HEK293 (cell line): Measurements from ENCODE around the gene MOB3C.

Experiments used
- CTCF ChIA-PET: fragments of 350-600 bp; formaldehyde crosslinking; extraction: SDS; loops from one replicate; lab custom pipeline; 2021; ENCODE audit warnings: antibody characterized with exemption; lab: Yijun Ruan, JAX
- POLR2A ChIA-PET: fragments of 300-600 bp; formaldehyde crosslinking; extraction: SDS; loops from one replicate; lab custom pipeline; 2020; ENCODE audit warnings: antibody characterized with exemption, inconsistent platforms; lab: Yijun Ruan, JAX
- H3K27ac ChIP-seq: fragments of 200-500 bp; sonication (Bioruptor generic); 2 replicates; pipeline ENCODE4 v1.5.1; 2014; ENCODE audit warnings: low read depth, low read length, control low read depth, inconsistent platforms; ENCODE audit errors: extremely low read depth
- H3K36me3 ChIP-seq, 2 experiments: fragments of 200-500 bp in 1 of 2; sonication (Bioruptor generic) in 1 of 2; 1 replicate in 1 of 2; 2 replicates in 1 of 2; pipeline ENCODE4 v1.5.1; 2014 to 2017; ENCODE audit warnings: inconsistent platforms in 2 of 2, low read length in 2 of 2; ENCODE audit not compliant: control insufficient read depth in 2 of 2, insufficient read depth in 1 of 2
- H3K4me1 ChIP-seq: fragments of 200-500 bp; sonication (Bioruptor generic); 2 replicates; pipeline ENCODE4 v1.5.1; 2014; ENCODE audit warnings: mild to moderate bottlenecking, low read length, inconsistent platforms; ENCODE audit not compliant: control insufficient read depth, insufficient read depth
- H3K4me3 ChIP-seq: 2 replicates; pipeline ENCODE4 v1.5.1; 2011; ENCODE audit warnings: low read depth, mild to moderate bottlenecking, control low read depth, low read length, moderate library complexity
- H3K9me3 ChIP-seq: fragments of 200-500 bp; sonication (Bioruptor generic); 2 replicates; pipeline ENCODE4 v1.5.1; 2014; ENCODE audit warnings: low read depth, low read length, inconsistent platforms; ENCODE audit not compliant: control insufficient read depth, insufficient read depth
- CTCF ChIP-seq: fragments of 450-650 bp; formaldehyde crosslinking; IDR thresholded peaks from 2 replicates; pipeline ENCODE4 v1.5.1; 2016; ENCODE audit warnings: missing biosample characterization, missing genetic modification characterization
- EGR2 ChIP-seq: fragments of 450-650 bp; formaldehyde crosslinking; IDR thresholded peaks from 2 replicates; pipeline ENCODE4 v1.5.1; 2016; ENCODE audit warnings: low read depth, missing biosample characterization, missing genetic modification characterization
- GLIS1 ChIP-seq: fragments of 450-650 bp; formaldehyde crosslinking; IDR thresholded peaks from 2 replicates; pipeline ENCODE4 v1.5.1; 2016; ENCODE audit warnings: missing biosample characterization, missing genetic modification characterization
- GLIS2 ChIP-seq: fragments of 450-650 bp; formaldehyde crosslinking; IDR thresholded peaks from 2 replicates; pipeline ENCODE4 v1.5.1; 2016; ENCODE audit warnings: missing biosample characterization, missing genetic modification characterization
- KLF10 ChIP-seq: fragments of 450-650 bp; IDR thresholded peaks from 2 replicates; pipeline ENCODE4 v1.5.1; 2018; ENCODE audit warnings: missing biosample characterization, mild to moderate bottlenecking, missing genetic modification characterization
- KLF16 ChIP-seq: fragments of 450-650 bp; formaldehyde crosslinking; IDR thresholded peaks from 2 replicates; pipeline ENCODE4 v1.5.1; 2017; ENCODE audit warnings: missing biosample characterization, missing genetic modification characterization
- KLF8 ChIP-seq: fragments of 450-650 bp; formaldehyde crosslinking; IDR thresholded peaks from 2 replicates; pipeline ENCODE4 v1.5.1; 2016; ENCODE audit warnings: missing biosample characterization, missing genetic modification characterization
- SP2 ChIP-seq: fragments of 450-650 bp; formaldehyde crosslinking; IDR thresholded peaks from 2 replicates; pipeline ENCODE4 v1.5.1; 2016; ENCODE audit warnings: missing biosample characterization, missing genetic modification characterization
- SP3 ChIP-seq: fragments of 450-650 bp; formaldehyde crosslinking; IDR thresholded peaks from 2 replicates; pipeline ENCODE4 v1.5.1; 2016; ENCODE audit warnings: missing biosample characterization, missing genetic modification characterization
- ZBTB6 ChIP-seq: fragments of 450-650 bp; formaldehyde crosslinking; IDR thresholded peaks from 2 replicates; pipeline ENCODE4 v1.5.1; 2017; ENCODE audit warnings: missing biosample characterization, missing genetic modification characterization
- ZFHX2 ChIP-seq: fragments of 450-650 bp; formaldehyde crosslinking; conservative IDR thresholded peaks from 2 replicates; pipeline ENCODE4 v1.5.1; 2016; ENCODE audit warnings: missing biosample characterization, missing genetic modification characterization
- ZNF335 ChIP-seq: fragments of 450-650 bp; formaldehyde crosslinking; conservative IDR thresholded peaks from 2 replicates; pipeline ENCODE4 v1.5.1; 2016; ENCODE audit warnings: missing biosample characterization, missing genetic modification characterization
- ZNF354C ChIP-seq: fragments of 450-650 bp; formaldehyde crosslinking; IDR thresholded peaks from 2 replicates; pipeline ENCODE4 v1.5.1; 2016; ENCODE audit warnings: missing biosample characterization, missing genetic modification characterization, low read depth, borderline replicate concordance
- ZNF37A ChIP-seq: fragments of 450-650 bp; IDR thresholded peaks from 2 replicates; pipeline ENCODE4 v1.5.1; 2018; ENCODE audit warnings: missing biosample characterization, missing genetic modification characterization
- ZNF473 ChIP-seq: fragments of 450-650 bp; formaldehyde crosslinking; IDR thresholded peaks from 2 replicates; pipeline ENCODE4 v1.5.1; 2017; ENCODE audit warnings: missing biosample characterization, missing genetic modification characterization
- ZNF561 ChIP-seq: fragments of 450-650 bp; IDR thresholded peaks from 2 replicates; pipeline ENCODE4 v1.5.1; 2018; ENCODE audit warnings: missing biosample characterization, missing genetic modification characterization, borderline replicate concordance
- ZNF600 ChIP-seq: fragments of 450-650 bp; formaldehyde crosslinking; IDR thresholded peaks from 2 replicates; pipeline ENCODE4 v1.5.1; 2016; ENCODE audit warnings: missing biosample characterization, missing genetic modification characterization
- ZNF654 ChIP-seq: fragments of 450-650 bp; formaldehyde crosslinking; IDR thresholded peaks from 2 replicates; pipeline ENCODE4 v1.5.1; 2016; ENCODE audit warnings: low read depth, missing biosample characterization, missing genetic modification characterization
- ZSCAN18 ChIP-seq: fragments of 450-650 bp; formaldehyde crosslinking; IDR thresholded peaks from 2 replicates; pipeline ENCODE4 v1.5.1; 2016; ENCODE audit warnings: missing biosample characterization, missing genetic modification characterization
- ZSCAN30 ChIP-seq: fragments of 450-650 bp; IDR thresholded peaks from 2 replicates; pipeline ENCODE4 v1.5.1; 2018; ENCODE audit warnings: missing biosample characterization, mild to moderate bottlenecking, missing genetic modification characterization, moderate library complexity
- ZXDB ChIP-seq: fragments of 450-650 bp; formaldehyde crosslinking; IDR thresholded peaks from 2 replicates; pipeline ENCODE4 v1.5.1; 2016; ENCODE audit warnings: missing biosample characterization, missing genetic modification characterization
- TF ChIP-seq, protein P1 (sequence below): fragments of 450-650 bp; formaldehyde crosslinking; IDR thresholded peaks from 2 replicates; pipeline ENCODE4 v1.5.1; 2016; ENCODE audit warnings: missing biosample characterization, missing genetic modification characterization
- TF ChIP-seq, protein P2 (sequence below): fragments of 450-650 bp; formaldehyde crosslinking; IDR thresholded peaks from 2 replicates; pipeline ENCODE4 v1.5.1; 2017; ENCODE audit warnings: missing biosample characterization, missing genetic modification characterization
- TF ChIP-seq, protein P3 (sequence below): fragments of 450-650 bp; formaldehyde crosslinking; optimal IDR thresholded peaks from 2 replicates; pipeline ENCODE3; 2016; ENCODE audit warnings: missing biosample characterization, mild to moderate bottlenecking, missing genetic modification characterization
- TF ChIP-seq, protein P4 (sequence below): fragments of 450-650 bp; formaldehyde crosslinking; IDR thresholded peaks from 2 replicates; pipeline ENCODE4 v1.5.1; 2016; ENCODE audit warnings: missing biosample characterization, missing genetic modification characterization

Gene MOB3C

DNA sequence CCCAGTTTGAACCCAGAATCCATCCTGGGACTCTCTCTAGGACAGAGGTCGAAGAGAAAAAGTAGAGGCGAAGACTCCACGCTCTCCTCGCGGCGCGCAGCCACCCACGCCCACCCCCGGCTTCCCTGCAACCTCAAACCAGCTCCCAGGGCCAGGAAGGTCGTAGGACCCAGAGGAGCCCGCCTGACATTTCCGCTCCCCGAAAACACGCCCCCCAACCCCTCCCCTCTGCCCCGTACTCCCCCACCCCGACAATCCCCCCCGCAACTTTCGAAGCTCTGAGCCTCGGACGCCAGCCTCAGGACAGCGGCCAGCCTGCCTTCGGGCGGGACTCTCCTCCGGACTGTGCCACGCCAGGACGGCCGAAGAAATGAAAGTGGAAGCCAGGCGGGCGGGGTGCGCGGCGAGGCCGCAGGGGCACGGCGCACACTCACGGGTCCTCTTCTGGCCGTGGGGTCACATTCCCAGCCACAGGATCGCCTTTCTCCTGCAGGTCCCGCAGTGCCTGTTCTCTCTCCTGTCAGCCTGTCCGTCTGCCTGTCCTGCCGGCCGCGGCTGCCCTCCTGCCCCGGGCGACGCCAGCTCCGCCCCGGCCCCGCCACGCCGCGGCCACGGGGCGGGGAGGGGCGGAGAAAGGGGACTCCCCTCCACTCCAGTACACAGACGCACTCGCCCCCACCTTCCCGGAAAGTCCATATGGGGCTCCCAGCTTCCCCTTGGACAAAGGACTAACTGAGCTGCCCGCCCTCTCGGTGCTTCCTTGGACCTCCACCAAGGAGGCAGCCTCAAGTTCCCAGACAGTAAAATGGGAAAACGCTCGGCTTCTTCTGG is at the start of gene MOB3C:
Gene MOB3C, minus strand, starts transcription at position 535 of the 831 bp plus-strand sequence. CDS start 3,490 bp downstream, outside the sequence.
- CTCF ChIA-PET: interaction anchor here (0.7 to 1.1 kb wide), 2 partner anchors 108 to 170 kb away, joined by 4 read pairs; no protein-coding TSS in a partner anchor
- TF ChIP-seq KLF16 (tag by site-specific recombination): peak; percentile 63; the same call in 1 of the 2 replicates
- TF ChIP-seq ZFHX2 (tag by site-specific recombination): peak; percentile 46
- peak; percentile 51 for TF ChIP-seq SP2 (tag by site-specific recombination)
- no peak for TF ChIP-seq ZNF354C (tag by site-specific recombination)
- 0 out of 2 replicates have a peak, but pooled peaks have one; percentile 50 for TF ChIP-seq KLF8
- peak; percentile 20; the same call in 1 of the 2 replicates for TF ChIP-seq KLF10
- TF ChIP-seq, protein P1, sequence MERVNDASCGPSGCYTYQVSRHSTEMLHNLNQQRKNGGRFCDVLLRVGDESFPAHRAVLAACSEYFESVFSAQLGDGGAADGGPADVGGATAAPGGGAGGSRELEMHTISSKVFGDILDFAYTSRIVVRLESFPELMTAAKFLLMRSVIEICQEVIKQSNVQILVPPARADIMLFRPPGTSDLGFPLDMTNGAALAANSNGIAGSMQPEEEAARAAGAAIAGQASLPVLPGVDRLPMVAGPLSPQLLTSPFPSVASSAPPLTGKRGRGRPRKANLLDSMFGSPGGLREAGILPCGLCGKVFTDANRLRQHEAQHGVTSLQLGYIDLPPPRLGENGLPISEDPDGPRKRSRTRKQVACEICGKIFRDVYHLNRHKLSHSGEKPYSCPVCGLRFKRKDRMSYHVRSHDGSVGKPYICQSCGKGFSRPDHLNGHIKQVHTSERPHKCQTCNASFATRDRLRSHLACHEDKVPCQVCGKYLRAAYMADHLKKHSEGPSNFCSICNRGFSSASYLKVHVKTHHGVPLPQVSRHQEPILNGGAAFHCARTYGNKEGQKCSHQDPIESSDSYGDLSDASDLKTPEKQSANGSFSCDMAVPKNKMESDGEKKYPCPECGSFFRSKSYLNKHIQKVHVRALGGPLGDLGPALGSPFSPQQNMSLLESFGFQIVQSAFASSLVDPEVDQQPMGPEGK (tag by site-specific recombination): 0 out of 2 replicates have a peak, but pooled peaks have one; percentile 47
- TF ChIP-seq, protein P2, sequence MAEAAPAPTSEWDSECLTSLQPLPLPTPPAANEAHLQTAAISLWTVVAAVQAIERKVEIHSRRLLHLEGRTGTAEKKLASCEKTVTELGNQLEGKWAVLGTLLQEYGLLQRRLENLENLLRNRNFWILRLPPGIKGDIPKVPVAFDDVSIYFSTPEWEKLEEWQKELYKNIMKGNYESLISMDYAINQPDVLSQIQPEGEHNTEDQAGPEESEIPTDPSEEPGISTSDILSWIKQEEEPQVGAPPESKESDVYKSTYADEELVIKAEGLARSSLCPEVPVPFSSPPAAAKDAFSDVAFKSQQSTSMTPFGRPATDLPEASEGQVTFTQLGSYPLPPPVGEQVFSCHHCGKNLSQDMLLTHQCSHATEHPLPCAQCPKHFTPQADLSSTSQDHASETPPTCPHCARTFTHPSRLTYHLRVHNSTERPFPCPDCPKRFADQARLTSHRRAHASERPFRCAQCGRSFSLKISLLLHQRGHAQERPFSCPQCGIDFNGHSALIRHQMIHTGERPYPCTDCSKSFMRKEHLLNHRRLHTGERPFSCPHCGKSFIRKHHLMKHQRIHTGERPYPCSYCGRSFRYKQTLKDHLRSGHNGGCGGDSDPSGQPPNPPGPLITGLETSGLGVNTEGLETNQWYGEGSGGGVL: peak; percentile 25; the same call in 1 of the 2 replicates
- TF ChIP-seq, protein P3, sequence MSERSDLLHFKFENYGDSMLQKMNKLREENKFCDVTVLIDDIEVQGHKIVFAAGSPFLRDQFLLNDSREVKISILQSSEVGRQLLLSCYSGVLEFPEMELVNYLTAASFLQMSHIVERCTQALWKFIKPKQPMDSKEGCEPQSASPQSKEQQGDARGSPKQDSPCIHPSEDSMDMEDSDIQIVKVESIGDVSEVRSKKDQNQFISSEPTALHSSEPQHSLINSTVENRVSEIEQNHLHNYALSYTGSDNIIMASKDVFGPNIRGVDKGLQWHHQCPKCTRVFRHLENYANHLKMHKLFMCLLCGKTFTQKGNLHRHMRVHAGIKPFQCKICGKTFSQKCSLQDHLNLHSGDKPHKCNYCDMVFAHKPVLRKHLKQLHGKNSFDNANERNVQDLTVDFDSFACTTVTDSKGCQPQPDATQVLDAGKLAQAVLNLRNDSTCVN: peak; percentile 48
- TF ChIP-seq, protein P4, sequence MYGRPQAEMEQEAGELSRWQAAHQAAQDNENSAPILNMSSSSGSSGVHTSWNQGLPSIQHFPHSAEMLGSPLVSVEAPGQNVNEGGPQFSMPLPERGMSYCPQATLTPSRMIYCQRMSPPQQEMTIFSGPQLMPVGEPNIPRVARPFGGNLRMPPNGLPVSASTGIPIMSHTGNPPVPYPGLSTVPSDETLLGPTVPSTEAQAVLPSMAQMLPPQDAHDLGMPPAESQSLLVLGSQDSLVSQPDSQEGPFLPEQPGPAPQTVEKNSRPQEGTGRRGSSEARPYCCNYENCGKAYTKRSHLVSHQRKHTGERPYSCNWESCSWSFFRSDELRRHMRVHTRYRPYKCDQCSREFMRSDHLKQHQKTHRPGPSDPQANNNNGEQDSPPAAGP (tag by site-specific recombination): no peak
- 0 out of 2 replicates have a peak, but pooled peaks have one; percentile 30 for TF ChIP-seq EGR2 (tag by site-specific recombination)
- 0 out of 2 replicates have a peak, but pooled peaks have one; percentile 28 for TF ChIP-seq ZNF600 (tag by site-specific recombination)
- TF ChIP-seq ZSCAN18 (tag by site-specific recombination): no peak
- TF ChIP-seq ZNF561: 0 out of 2 replicates have a peak, but pooled peaks have one; percentile 25
- TF ChIP-seq CTCF (tag by site-specific recombination): no peak
- TF ChIP-seq ZSCAN30: peak; percentile 39; the same call in 1 of the 2 replicates
- no peak for TF ChIP-seq ZNF654 (tag by site-specific recombination)
- peak; percentile 87 for TF ChIP-seq ZNF335 (tag by site-specific recombination)
- peak; percentile 29; the same call in 1 of the 2 replicates for TF ChIP-seq GLIS1
- TF ChIP-seq ZBTB6 (tag by site-specific recombination): no peak
- TF ChIP-seq ZNF37A (tag by site-specific recombination): no peak
- peak; percentile 47; the same call in 1 of the 2 replicates for TF ChIP-seq GLIS2 (tag by site-specific recombination)
- 0 out of 2 replicates have a peak, but pooled peaks have one; percentile 57 for TF ChIP-seq ZXDB (tag by site-specific recombination)
- TF ChIP-seq SP3: peak; percentile 49
- no peak for TF ChIP-seq ZNF473
- TF ChIP-seq, all 188 proteins: peak for 17
- no peaks in the 10 kb centered on the region for H3K4me1 ChIP-seq

More for the DNA sequence above, at the start of gene MOB3C:
- Histone ChIP-seq H3K36me3 (no peaks in the 10 kb centered on the region), H3K27ac (peak within 1 kb of the TSS; percentile 16; the same call in 1 of the 2 replicates), H3K9me3 (no peaks in the 10 kb centered on the region), H3K4me3 (peak within 1 kb of the TSS; percentile 59)
- POLR2A ChIA-PET: interaction anchor here (1.0 to 8.9 kb wide), 3 partner anchors 12 to 51 kb away, joined by 3 to 77 read pairs (median 4); partner anchors contain the start of genes ATPAF1 and MKNK1
